SH-SY5Y (cell line): ENCODE measurements around the gene OGFOD3.

Experiments used
- GATA2 ChIP-seq: IDR thresholded peaks from 2 replicates; pipeline ENCODE4 v1.6.1; 2011; ENCODE audit warnings: mild to moderate bottlenecking, low read depth, low read length
- GATA3 ChIP-seq: IDR thresholded peaks from 2 replicates; pipeline ENCODE4 v1.6.1; 2011; ENCODE audit warnings: low read depth, mild to moderate bottlenecking, low read length, moderate library complexity

Gene OGFOD3

GRCh38 chr17:82391496-82392066, 26.8 kb downstream of the OGFOD3 start:
- TF ChIP-seq GATA2 = no peak
- no peak for TF ChIP-seq GATA3

GRCh38 chr17:82390860-82391435, 27.4 kb downstream of the OGFOD3 start:
- TF ChIP-seq GATA3 = no peak
- no peak for TF ChIP-seq GATA2

GRCh38 chr17:82390015-82390859, 28.1 kb downstream of the OGFOD3 start:
- TF ChIP-seq GATA3 (no peak), GATA2 (no peak)

- TF ChIP-seq GATA2 = no peak
- TF ChIP-seq GATA3 = no peak
Observed at GRCh38 chr17:82389379-82389778, 29.0 kb downstream of the OGFOD3 start.

- TF ChIP-seq GATA2 (no peak), GATA3 (no peak)
Observed at GRCh38 chr17:82388922-82389283, 29.5 kb downstream of the OGFOD3 start.

GRCh38 chr17:82388223-82388921, 30.0 kb downstream of the OGFOD3 start:
- no peak for TF ChIP-seq GATA2

- TF ChIP-seq GATA2 (no peak), GATA3 (no peak)
Observed at GRCh38 chr17:82387705-82388106, 30.7 kb downstream of the OGFOD3 start.

- TF ChIP-seq GATA2 (no peak), GATA3 (no peak)
Observed at GRCh38 chr17:82386881-82387704, 31.3 kb downstream of the OGFOD3 start.

- TF ChIP-seq GATA2 (no peak), GATA3 (no peak)
Observed at GRCh38 chr17:82386255-82386831, 32.0 kb downstream of the OGFOD3 start.

GRCh38 chr17:82385559-82386254, 32.7 kb downstream of the OGFOD3 start:
- no peak for TF ChIP-seq GATA3
- TF ChIP-seq GATA2 = no peak

- TF ChIP-seq GATA3 (no peak), GATA2 (no peak)
Observed at GRCh38 chr17:82384730-82385481, 33.5 kb downstream of the OGFOD3 start.

- TF ChIP-seq GATA3 (no peak), GATA2 (no peak)
Observed at GRCh38 chr17:82384051-82384729, 34.2 kb downstream of the OGFOD3 start.

- TF ChIP-seq GATA2 = no peak
- TF ChIP-seq GATA3 = no peak
Observed at GRCh38 chr17:82383411-82383810, 35.0 kb downstream of the OGFOD3 start.
